ENCODE results near the gene KATNAL1. TPM values are rescaled to one million over a fixed set of nuclear protein-coding genes. Genes with fewer than 3 reads are reported as not detected.

The KATNAL1 gene
- total RNA-seq, 1 experiment from 2014 or later = 5.1 TPM

GRCh38 chr13:30247406-30247805, 59.9 kb downstream of the KATNAL1 start:
- Mint-ChIP-seq H3K27ac (ENCODE audit: unreplicated experiment) (no peak overlapping the region), H3K36me3 (ENCODE audit: insufficient read depth, unreplicated experiment) (no peaks in the 10 kb centered on the region), H3K4me3 (ENCODE audit: low read depth, unreplicated experiment) (no peak overlapping the region), H3K4me1 (ENCODE audit: low read depth, unreplicated experiment) (no peaks in the 10 kb centered on the region), H3K27me3 (ENCODE audit: unreplicated experiment) (no peaks in the 10 kb centered on the region), H3K9me3 (ENCODE audit: low read depth, unreplicated experiment) (no peaks in the 10 kb centered on the region)
- DNase-seq = no peak
- intact Hi-C loops (cut with micrococcal nuclease; ENCODE audit: unreplicated experiment) = no loop called here
- no peak for TF ChIP-seq CTCF (IDR thresholded peaks at IDR 0.05; ENCODE audit: unreplicated experiment)
- no TSS peak for BruUV-seq (replicated peaks)
- CTCF ChIA-PET = no interaction called here

DNA sequence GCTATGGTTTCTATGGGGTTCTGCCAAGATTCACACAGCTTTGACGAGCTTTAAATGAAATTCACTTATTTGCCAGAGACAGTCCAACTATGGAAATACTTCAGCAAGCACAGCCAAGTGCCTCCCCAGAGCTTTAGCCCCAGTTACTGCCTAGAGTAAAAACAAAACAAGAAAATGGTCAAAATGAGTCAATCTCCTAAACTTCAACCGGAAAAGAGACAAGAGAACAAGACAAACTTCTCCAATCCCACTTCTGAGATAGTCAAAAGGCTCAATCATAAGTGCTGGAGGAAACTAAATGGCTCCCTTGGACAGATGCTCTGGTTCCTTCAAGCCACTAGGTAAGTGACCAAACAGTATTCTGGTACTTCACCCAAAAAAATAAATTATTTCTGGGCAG, 65.8 kb downstream of the KATNAL1 start:
- no peaks in the 10 kb centered on the region for H3K27me3 Mint-ChIP-seq (ENCODE audit: unreplicated experiment)
- no peaks in the 10 kb centered on the region for H3K9me3 Mint-ChIP-seq (ENCODE audit: low read depth, unreplicated experiment)
- CTCF ChIA-PET = no interaction called here
- H3K4me3 Mint-ChIP-seq (ENCODE audit: low read depth, unreplicated experiment) = no peak overlapping the region
- intact Hi-C loops (cut with micrococcal nuclease; ENCODE audit: unreplicated experiment) = no loop called here
- no peak overlapping the region for H3K27ac Mint-ChIP-seq (ENCODE audit: unreplicated experiment)
- BruUV-seq (replicated peaks) = no TSS peak
- no peaks in the 10 kb centered on the region for H3K4me1 Mint-ChIP-seq (ENCODE audit: low read depth, unreplicated experiment)
- no peaks in the 10 kb centered on the region for H3K36me3 Mint-ChIP-seq (ENCODE audit: insufficient read depth, unreplicated experiment)
- TF ChIP-seq CTCF (IDR thresholded peaks at IDR 0.05; ENCODE audit: unreplicated experiment) = no peak
- DNase-seq = no peak

GRCh38 chr13:30240608-30241007, 66.7 kb downstream of the KATNAL1 start:
- Mint-ChIP-seq H3K4me1 (ENCODE audit: low read depth, unreplicated experiment) (no peaks in the 10 kb centered on the region), H3K27me3 (ENCODE audit: unreplicated experiment) (no peaks in the 10 kb centered on the region), H3K36me3 (ENCODE audit: insufficient read depth, unreplicated experiment) (no peaks in the 10 kb centered on the region), H3K27ac (ENCODE audit: unreplicated experiment) (no peak overlapping the region), H3K4me3 (ENCODE audit: low read depth, unreplicated experiment) (no peak overlapping the region), H3K9me3 (ENCODE audit: low read depth, unreplicated experiment) (no peaks in the 10 kb centered on the region)
- no TSS peak for BruUV-seq (replicated peaks)
- TF ChIP-seq CTCF (IDR thresholded peaks at IDR 0.05; ENCODE audit: unreplicated experiment) = no peak
- CTCF ChIA-PET = no interaction called here
- intact Hi-C loops (cut with micrococcal nuclease; ENCODE audit: unreplicated experiment) = no loop called here
- no peak for DNase-seq

DNA sequence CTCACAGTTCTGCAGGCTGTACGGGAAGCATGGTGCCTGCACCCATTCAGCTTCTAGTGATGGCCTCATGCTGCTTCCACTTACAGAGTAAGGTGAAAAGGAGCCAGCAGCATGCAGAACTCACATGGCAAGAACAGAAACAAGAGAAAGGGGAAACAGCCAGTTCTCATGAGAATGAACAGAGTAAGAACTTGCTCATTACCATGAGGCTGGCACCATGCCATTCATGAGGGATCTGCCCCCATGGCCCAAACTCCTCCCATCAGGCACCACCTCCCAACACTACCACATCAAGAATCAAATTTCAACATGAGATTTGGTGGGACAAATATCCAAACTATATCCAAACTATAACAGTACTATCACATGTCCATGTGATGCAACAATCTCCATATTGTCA, 72.1 kb downstream of the KATNAL1 start:
- CTCF ChIA-PET = no interaction called here
- no peaks in the 10 kb centered on the region for H3K36me3 Mint-ChIP-seq (ENCODE audit: insufficient read depth, unreplicated experiment)

More for the DNA sequence above, 72.1 kb downstream of the KATNAL1 start:
- H3K27ac Mint-ChIP-seq (ENCODE audit: unreplicated experiment) = no peak overlapping the region
- DNase-seq = no peak
- no peaks in the 10 kb centered on the region for H3K9me3 Mint-ChIP-seq (ENCODE audit: low read depth, unreplicated experiment)
- H3K4me3 Mint-ChIP-seq (ENCODE audit: low read depth, unreplicated experiment) = no peak overlapping the region
- no peaks in the 10 kb centered on the region for H3K4me1 Mint-ChIP-seq (ENCODE audit: low read depth, unreplicated experiment)
- TF ChIP-seq CTCF (IDR thresholded peaks at IDR 0.05; ENCODE audit: unreplicated experiment) = no peak
- no TSS peak for BruUV-seq (replicated peaks)
- H3K27me3 Mint-ChIP-seq (ENCODE audit: unreplicated experiment) = no peaks in the 10 kb centered on the region
- intact Hi-C loops (cut with micrococcal nuclease; ENCODE audit: unreplicated experiment) = no loop called here
